DND-41 (cell line): ENCODE data around the gene HHIP.

Source experiments
- EZH2 ChIP-seq: IDR thresholded peaks from 3 replicates; pipeline ENCODE4 v1.6.1; 2012; ENCODE audit warnings: borderline replicate concordance, low read depth, mild to moderate bottlenecking, moderate library complexity, low read length, inconsistent platforms; ENCODE audit not compliant: severe bottlenecking
- TF ChIP-seq, protein P1 (sequence below): IDR thresholded peaks from 2 replicates; pipeline ENCODE4 v1.5.1; 2012; ENCODE audit warnings: borderline replicate concordance, low read length, moderate library complexity, mild to moderate bottlenecking; ENCODE audit not compliant: poor library complexity, severe bottlenecking; ENCODE audit errors: extremely low read depth

DNA sequence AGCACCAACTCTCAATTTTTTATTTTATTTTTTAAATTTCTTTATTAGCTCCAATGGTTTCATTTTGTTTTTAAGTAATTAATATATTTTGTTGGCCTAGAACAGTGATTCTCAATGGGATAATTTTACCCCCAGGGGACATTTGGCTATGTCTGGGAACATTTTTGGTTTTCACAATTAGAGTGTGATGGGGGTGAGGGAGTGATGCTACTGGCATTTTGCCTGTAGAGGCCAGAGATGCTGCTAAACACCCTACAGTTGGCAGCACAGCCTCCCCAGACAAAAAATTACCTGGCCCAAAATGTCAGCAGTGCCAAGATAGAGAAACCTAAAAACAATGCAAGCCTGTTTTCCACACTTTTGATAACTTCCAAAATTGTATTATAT, 64.6 kb downstream of the HHIP start:
- TF ChIP-seq, protein P1, sequence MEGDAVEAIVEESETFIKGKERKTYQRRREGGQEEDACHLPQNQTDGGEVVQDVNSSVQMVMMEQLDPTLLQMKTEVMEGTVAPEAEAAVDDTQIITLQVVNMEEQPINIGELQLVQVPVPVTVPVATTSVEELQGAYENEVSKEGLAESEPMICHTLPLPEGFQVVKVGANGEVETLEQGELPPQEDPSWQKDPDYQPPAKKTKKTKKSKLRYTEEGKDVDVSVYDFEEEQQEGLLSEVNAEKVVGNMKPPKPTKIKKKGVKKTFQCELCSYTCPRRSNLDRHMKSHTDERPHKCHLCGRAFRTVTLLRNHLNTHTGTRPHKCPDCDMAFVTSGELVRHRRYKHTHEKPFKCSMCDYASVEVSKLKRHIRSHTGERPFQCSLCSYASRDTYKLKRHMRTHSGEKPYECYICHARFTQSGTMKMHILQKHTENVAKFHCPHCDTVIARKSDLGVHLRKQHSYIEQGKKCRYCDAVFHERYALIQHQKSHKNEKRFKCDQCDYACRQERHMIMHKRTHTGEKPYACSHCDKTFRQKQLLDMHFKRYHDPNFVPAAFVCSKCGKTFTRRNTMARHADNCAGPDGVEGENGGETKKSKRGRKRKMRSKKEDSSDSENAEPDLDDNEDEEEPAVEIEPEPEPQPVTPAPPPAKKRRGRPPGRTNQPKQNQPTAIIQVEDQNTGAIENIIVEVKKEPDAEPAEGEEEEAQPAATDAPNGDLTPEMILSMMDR, result no peak
- TF ChIP-seq EZH2, result no peak
